Fibroblast of gingiva (primary cell): ENCODE data around the gene FAM219A.
A peak's percentile ranks its signal among the peaks of the same experiment; 100 is the strongest.
"Not testable (repeated sequence)": the region's sequence is repeated elsewhere in the genome, so short reads cannot be mapped to it uniquely, and the experiment has no call there.

Experiments used
- DNase-seq: peaks from one replicate; pipeline ENCODE4 v3.0.0-alpha.2; 2011; ENCODE audit warnings: low read depth

The FAM219A gene

GRCh38 chr9:34443533-34443932 lies 14.8 kb downstream of the FAM219A start:
- DNase-seq: no peak

- no peak for DNase-seq
These were observed 15.6 kb downstream of the FAM219A start for GRCh38 chr9:34442770-34443169.

- DNase-seq: no peak
These were observed 18.4 kb downstream of the FAM219A start for GRCh38 chr9:34440017-34440416.

GRCh38 chr9:34438465-34438864 lies 19.9 kb downstream of the FAM219A start:
- DNase-seq: not testable (repeated sequence)

GRCh38 chr9:34437926-34438307 lies 20.5 kb downstream of the FAM219A start:
- DNase-seq: not testable (repeated sequence)

GRCh38 chr9:34437006-34437925 lies 21.1 kb downstream of the FAM219A start:
- peak; percentile 56 for DNase-seq

GRCh38 chr9:34431667-34432066 lies 26.7 kb downstream of the FAM219A start:
- no peak for DNase-seq

- peak; percentile 53 for DNase-seq
These were observed 27.4 kb downstream of the FAM219A start for GRCh38 chr9:34430843-34431437.

- DNase-seq: peak; percentile 76
These were observed 29.9 kb downstream of the FAM219A start for GRCh38 chr9:34428325-34428958.

- DNase-seq: no peak
These were observed 31.9 kb downstream of the FAM219A start for GRCh38 chr9:34426347-34427074.

GRCh38 chr9:34419716-34420504 lies 38.5 kb downstream of the FAM219A start:
- no peak for DNase-seq

- DNase-seq: no peak
These were observed 40.6 kb downstream of the FAM219A start for GRCh38 chr9:34417734-34418133.

GRCh38 chr9:34413231-34413852 lies 45.0 kb downstream of the FAM219A start:
- DNase-seq: peak; percentile 8

GRCh38 chr9:34412336-34412735 lies 46.0 kb downstream of the FAM219A start:
- DNase-seq: no peak

- DNase-seq: no peak
These were observed 49.2 kb downstream of the FAM219A start for GRCh38 chr9:34409154-34409553.

- no peak for DNase-seq
These were observed 50.2 kb downstream of the FAM219A start for GRCh38 chr9:34408173-34408572.

GRCh38 chr9:34406219-34406618 lies 52.2 kb downstream of the FAM219A start:
- no peak for DNase-seq

GRCh38 chr9:34405719-34406118 lies 52.7 kb downstream of the FAM219A start:
- no peak for DNase-seq

GRCh38 chr9:34403554-34404380 lies 54.6 kb downstream of the FAM219A start:
- DNase-seq: peak; percentile 37
